Left ventricle myocardium inferior (tissue), 1 donor: ENCODE data around the gene RIN3. TPM values are rescaled to one million over a fixed set of nuclear protein-coding genes. Genes with fewer than 3 reads are reported as not detected.

Experiments
- DNase-seq: peaks from one replicate; pipeline ENCODE4 v3.0.0-alpha.2; 2020
- H3K27ac ChIP-seq: fragments of 200-600 bp; replicated peaks from 2 replicates; pipeline ENCODE4 v1.8.0; 2021
- H3K27me3 ChIP-seq: fragments of 200-600 bp; 2 replicates; pipeline ENCODE4 v1.8.0; 2021; ENCODE audit warnings: low read depth
- H3K36me3 ChIP-seq: fragments of 200-600 bp; 2 replicates; pipeline ENCODE4 v1.8.0; 2021
- H3K4me1 ChIP-seq: fragments of 200-600 bp; 2 replicates; pipeline ENCODE4 v1.8.0; 2021
- H3K4me3 ChIP-seq: fragments of 200-600 bp; 2 replicates; pipeline ENCODE4 v1.8.0; 2021; ENCODE audit warnings: mild to moderate bottlenecking, moderate library complexity
- H3K9me3 ChIP-seq: fragments of 200-600 bp; replicated peaks from 2 replicates; pipeline ENCODE4 v1.8.0; 2021
- CTCF ChIP-seq: fragments of 200-600 bp; IDR thresholded peaks from 2 replicates; pipeline ENCODE4 v1.8.0; 2021; ENCODE audit warnings: antibody characterized with exemption, mild to moderate bottlenecking, borderline replicate concordance
- intact Hi-C: fragments of 100-400 bp; cut with micrococcal nuclease; formaldehyde crosslinking; loops from one replicate; pipeline ENCODE4 v1.11.0; 2022
- total RNA-seq: library from RNA; stranded (reverse); fragmentation: NEBNext Ultra II Directional; extraction: Animal tissue kit (Norgen Biotek cat#: 25700); gene quantifications from one replicate; pipeline ENCODE4 v1.2.1, GENCODE V29; 2021
- donor health status: DM: no; HTN: yes; CAD: no; lungs with severe emphysema.

RIN3 gene
- total RNA-seq, 1 donor from 2014 or later: 13.8 TPM

DNA sequence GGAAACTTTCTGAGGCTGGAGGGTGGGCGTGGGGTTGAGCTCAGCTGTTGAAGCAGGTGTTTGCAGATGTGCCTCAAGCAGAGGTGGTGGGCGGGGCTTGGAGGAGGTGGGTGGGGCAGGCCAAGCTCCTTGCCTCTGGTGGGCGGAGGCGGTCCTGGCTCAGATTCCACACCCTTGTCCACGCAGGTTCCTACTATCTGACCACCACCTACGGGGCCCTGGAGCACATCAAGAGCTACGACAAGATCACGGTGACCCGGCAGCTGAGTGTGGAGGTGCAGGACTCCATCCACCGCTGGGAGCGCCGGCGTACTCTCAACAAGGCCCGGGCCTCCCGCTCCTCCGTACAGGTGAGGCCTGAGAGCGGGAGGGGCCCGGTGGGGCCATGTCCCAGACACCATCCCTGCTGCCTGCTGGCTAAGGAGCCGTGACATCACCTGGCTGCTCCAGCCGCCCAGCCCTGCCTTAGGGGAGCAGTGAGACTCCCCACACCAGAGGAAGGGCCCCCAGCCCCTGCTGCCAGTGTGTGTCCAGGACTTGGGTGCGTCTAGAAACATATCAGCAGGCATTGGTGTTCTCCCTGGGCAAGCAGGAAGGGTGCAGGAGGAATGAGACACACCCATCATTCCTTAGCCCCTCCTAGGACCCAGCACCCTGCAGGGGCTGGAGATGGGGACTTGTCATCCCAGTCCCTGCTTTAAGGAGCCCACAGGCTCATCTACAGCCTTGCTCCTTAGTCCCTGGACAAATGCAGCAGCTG is 171.4 kb downstream of the RIN3 start:
- Histone ChIP-seq H3K9me3 (no peaks in the 10 kb centered on the region), H3K4me1 (peaks cover 28% of the 10 kb centered on the region), H3K4me3 (no peak overlapping the region), H3K27me3 (no peaks in the 10 kb centered on the region), H3K36me3 (peaks cover 21% of the 10 kb centered on the region), H3K27ac (no peak overlapping the region)
- DNase-seq: no peak
- intact Hi-C loops: loop anchor here (10.0 kb wide), 1 partner anchor 550 kb away; no protein-coding TSS in a partner anchor
- no peak for TF ChIP-seq CTCF

GRCh38 chr14:92685784-92686355 is 172.3 kb downstream of the RIN3 start:
- intact Hi-C loops: loop anchor here (10.0 kb wide), 1 partner anchor 551 kb away; no protein-coding TSS in a partner anchor
- peaks cover 18% of the 10 kb centered on the region for H3K36me3 ChIP-seq
- H3K27ac ChIP-seq: no peak overlapping the region

DNA sequence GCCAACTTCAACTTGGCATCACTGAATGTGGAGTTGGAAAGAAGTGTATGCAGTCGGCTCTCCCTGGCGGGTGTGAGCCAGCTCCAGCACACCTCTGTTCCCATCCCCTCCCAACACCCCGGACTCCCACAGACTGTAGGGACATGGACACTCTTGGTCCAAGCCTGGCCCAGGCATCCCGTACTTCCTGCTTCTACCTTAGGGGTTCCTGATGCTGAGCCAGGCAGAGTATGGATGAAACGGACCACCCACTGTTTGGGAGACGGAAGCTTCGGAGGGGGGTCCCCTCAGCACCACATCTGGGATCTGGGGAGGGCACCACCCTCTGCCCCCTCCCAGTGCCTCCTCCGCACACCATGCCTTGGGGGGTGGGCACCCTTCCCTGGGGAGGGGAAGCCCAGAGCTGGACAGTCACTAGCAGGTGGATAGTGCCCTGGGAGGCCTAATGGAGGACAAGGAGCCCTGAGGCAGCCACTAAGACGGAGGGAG is 172.9 kb downstream of the RIN3 start:
- TF ChIP-seq CTCF: no peak
- no peaks in the 10 kb centered on the region for H3K9me3 ChIP-seq
- H3K27ac ChIP-seq: no peak overlapping the region
- DNase-seq: no peak
- intact Hi-C loops: loop anchor here (10.0 kb wide), 1 partner anchor 552 kb away; no protein-coding TSS in a partner anchor
- H3K36me3 ChIP-seq: peaks cover 18% of the 10 kb centered on the region
- peak overlapping the region; percentile 67 for H3K4me3 ChIP-seq
- no peaks in the 10 kb centered on the region for H3K27me3 ChIP-seq
- peaks cover 18% of the 10 kb centered on the region for H3K4me1 ChIP-seq

More at GRCh38 chr14:92685784-92686355, 172.3 kb downstream of the RIN3 start:
- Histone ChIP-seq H3K27me3 (no peaks in the 10 kb centered on the region), H3K9me3 (no peaks in the 10 kb centered on the region), H3K4me1 (peaks cover 24% of the 10 kb centered on the region), H3K4me3 (no peak overlapping the region)
- no peak for TF ChIP-seq CTCF
- DNase-seq: no peak

GRCh38 chr14:92686900-92687427 is 173.4 kb downstream of the RIN3 start:
- intact Hi-C loops: loop anchor here (10.0 kb wide), 1 partner anchor 552 kb away; no protein-coding TSS in a partner anchor
- DNase-seq: peak; percentile 80
- Histone ChIP-seq H3K9me3 (no peaks in the 10 kb centered on the region), H3K36me3 (peaks cover 18% of the 10 kb centered on the region), H3K4me3 (peak overlapping the region; percentile 67), H3K4me1 (peaks cover 19% of the 10 kb centered on the region), H3K27me3 (no peaks in the 10 kb centered on the region), H3K27ac (no peak overlapping the region)
- TF ChIP-seq CTCF: peak; percentile 98

GRCh38 chr14:92687681-92688433 is 174.3 kb downstream of the RIN3 start:
- Histone ChIP-seq H3K27ac (peak overlapping the region; percentile 46), H3K9me3 (no peaks in the 10 kb centered on the region), H3K36me3 (peaks cover 13% of the 10 kb centered on the region), H3K4me3 (peak overlapping the region; percentile 67), H3K27me3 (no peaks in the 10 kb centered on the region), H3K4me1 (peaks cover 28% of the 10 kb centered on the region)
- intact Hi-C loops: loop anchor here (10.0 kb wide), 1 partner anchor 553 kb away; no protein-coding TSS in a partner anchor
- no peak for DNase-seq
- TF ChIP-seq CTCF: no peak
